GM12875 (cell line): Measurements from ENCODE around the gene EPHA5.

Experiments used
- H3K4me3 ChIP-seq: one replicate; pipeline ENCODE4 v1.5.1; 2011; ENCODE audit warnings: low read depth, low read length, control low read depth
- CTCF ChIP-seq: IDR thresholded peaks from 2 replicates; pipeline ENCODE4 v1.5.1; 2011; ENCODE audit warnings: low read depth, mild to moderate bottlenecking, control low read depth, inconsistent platforms, low read length, moderate library complexity, borderline replicate concordance; ENCODE audit not compliant: insufficient read depth

Gene EPHA5

GRCh38 chr4:65302145-65302544 lies 368.1 kb downstream of the EPHA5 start:
- H3K4me3 ChIP-seq: no peak overlapping the region
- TF ChIP-seq CTCF: no peak

GRCh38 chr4:65296246-65296645 lies 374.0 kb downstream of the EPHA5 start:
- TF ChIP-seq CTCF: no peak
- H3K4me3 ChIP-seq: no peak overlapping the region

GRCh38 chr4:65287071-65287470 lies 383.2 kb downstream of the EPHA5 start:
- TF ChIP-seq CTCF: no peak
- no peak overlapping the region for H3K4me3 ChIP-seq
